Anterior cingulate cortex (tissue), 58 donors: Measurements from ENCODE around the gene CCR3.
A peak's percentile ranks its signal among the peaks of the same experiment; 100 is the strongest.

Experiments
- DNase-seq, 58 donors: peaks; one replicate each; lab custom pipeline; 2025; lab: John Stamatoyannopoulos, UW

CCR3 gene

GRCh38 chr3:46270474-46270873, 28.2 kb downstream of the CCR3 start:
- no peak for DNase-seq

- DNase-seq: no peak
Observed at GRCh38 chr3:46271209-46271745, 29.0 kb downstream of the CCR3 start.

DNA sequence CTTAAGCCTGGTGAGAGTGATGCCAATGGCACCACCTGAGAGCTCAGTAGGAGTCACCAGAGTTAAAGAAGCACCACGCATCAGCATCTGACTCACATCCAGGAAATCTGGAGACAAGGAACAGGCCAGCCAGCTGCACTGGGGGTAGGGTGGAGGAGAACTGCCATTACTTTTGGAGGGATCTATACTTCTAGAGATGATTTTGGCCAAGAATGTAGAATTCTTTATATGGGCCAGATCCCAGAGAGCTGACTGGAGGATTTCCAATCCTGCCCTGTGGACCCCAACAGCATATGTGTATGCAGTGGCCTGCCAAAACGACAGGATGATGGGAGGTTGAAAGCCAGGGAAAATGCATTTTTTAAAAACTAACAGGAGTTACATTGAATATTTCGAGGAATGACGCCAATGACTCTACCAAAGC, 29.8 kb downstream of the CCR3 start:
- DNase-seq: no peak

- DNase-seq: peak in 5 of 58 donors; percentile 3 to 9 (median 6)
Observed at GRCh38 chr3:46276497-46277099, 34.3 kb downstream of the CCR3 start.

GRCh38 chr3:46277476-46277875, 35.2 kb downstream of the CCR3 start:
- no peak for DNase-seq

DNA sequence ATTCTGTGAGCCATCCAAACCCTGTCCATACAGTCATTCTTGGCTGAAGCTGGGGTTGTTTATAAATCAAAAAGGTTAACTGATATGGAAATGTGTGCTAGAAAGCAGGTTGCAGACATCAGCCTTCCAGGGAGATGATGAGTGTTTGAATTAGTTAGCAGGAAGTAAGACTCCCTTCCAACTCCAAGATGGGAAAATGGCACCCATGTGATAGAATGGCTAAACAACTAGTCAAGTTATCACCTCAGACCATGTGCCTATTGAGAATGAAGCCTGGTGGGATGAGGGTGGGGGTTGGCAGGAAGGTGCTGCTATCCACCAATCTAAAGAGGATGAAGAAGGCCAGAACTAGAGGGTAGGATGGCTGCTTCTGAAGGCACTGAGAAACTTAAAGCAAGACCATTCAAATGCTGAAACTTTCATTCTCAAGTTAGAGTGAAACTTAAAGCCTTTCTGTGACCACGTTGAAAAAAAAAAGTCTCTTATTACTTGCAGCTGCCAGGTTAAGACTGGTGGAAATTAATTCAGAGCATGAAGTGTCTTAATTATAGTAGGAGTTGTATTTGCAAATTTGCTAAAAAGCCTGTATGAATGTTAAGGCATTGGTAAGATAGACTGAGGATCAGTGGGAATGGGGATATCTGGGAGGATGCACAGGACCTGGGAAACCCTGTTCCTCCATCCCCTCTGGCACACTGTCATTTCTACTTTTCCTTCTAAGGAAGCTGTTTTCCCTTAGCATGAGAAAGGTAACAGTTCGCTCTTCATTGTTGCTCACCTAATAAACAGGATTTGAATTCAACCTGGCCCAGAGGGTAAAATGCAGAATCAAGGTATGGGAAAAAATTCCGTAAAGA, 36.8 kb downstream of the CCR3 start:
- DNase-seq: no peak

- DNase-seq: no peak
Observed at GRCh38 chr3:46280105-46280797, 38.0 kb downstream of the CCR3 start.

DNA sequence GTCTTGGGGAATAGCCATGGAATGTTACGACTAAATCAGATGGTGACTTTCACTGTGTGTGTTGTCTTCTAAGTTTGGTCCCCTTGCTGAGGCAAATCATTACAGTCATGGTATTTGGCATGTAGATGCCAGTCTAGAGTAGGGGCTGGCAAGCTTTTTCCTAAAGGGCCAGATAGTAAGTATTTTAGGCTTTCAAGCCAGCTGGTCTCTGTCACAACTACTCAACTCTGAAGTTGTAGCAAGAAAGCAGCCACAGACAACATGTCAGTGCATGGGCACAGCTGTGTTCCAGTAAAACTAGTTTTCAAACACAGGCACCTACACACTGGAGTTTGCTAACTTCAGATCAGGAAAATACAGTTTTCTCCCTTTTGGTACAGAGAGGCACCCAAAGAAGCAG, 39.3 kb downstream of the CCR3 start:
- DNase-seq: no peak

- no peak for DNase-seq
Observed at GRCh38 chr3:46282041-46282440, 39.8 kb downstream of the CCR3 start.

DNA sequence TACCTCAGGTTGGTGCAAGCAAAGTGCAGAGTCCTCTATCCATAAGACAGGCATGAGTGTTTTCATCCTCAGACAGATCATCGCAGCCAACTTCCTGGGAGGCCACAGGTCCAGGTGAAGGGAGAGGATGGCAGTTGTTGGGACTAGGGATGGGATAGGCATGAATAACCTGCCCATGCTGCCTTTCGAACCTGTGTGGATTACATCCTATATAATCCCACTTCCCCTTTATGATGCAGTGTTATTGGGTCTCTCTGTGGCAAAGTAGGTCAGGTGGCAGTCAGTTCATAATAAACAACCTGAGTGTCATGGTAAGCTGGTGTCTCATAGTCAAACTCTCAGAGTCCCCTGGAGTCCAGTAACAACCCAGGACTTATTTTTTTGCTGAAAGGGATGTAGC, 40.4 kb downstream of the CCR3 start:
- no peak for DNase-seq

DNA sequence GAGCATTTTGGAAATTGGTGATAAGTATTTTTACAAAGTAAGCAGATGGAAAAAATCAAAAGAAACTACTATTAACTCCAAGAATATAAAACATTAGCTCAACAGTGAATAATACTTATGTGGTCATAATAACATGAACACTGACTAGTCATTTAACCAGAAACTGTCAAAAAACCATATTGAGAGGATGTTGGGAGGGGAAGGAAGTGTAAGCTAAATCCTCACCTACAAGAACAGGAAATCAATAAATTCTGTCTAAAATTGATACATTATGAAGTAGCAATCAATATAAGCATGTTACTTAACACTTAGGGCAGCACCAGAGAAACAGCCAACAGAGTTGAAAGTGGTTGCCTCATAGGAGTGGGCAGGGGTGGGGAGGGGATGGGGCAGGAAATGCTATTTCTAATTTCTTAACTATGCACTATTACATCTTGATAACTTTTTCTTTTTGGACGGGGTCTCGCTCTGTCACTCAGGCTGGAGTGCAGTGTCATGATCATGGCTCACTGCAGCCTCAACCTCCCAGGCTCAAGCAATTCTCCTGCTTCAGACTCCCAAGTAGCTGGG, 41.7 kb downstream of the CCR3 start:
- no peak for DNase-seq

- DNase-seq: no peak
Observed at GRCh38 chr3:46284981-46285683, 42.9 kb downstream of the CCR3 start.

GRCh38 chr3:46285931-46286619, 43.8 kb downstream of the CCR3 start:
- DNase-seq: no peak

GRCh38 chr3:46286947-46287565, 44.8 kb downstream of the CCR3 start:
- DNase-seq: no peak

GRCh38 chr3:46289551-46289950, 47.3 kb downstream of the CCR3 start:
- DNase-seq: no peak

DNA sequence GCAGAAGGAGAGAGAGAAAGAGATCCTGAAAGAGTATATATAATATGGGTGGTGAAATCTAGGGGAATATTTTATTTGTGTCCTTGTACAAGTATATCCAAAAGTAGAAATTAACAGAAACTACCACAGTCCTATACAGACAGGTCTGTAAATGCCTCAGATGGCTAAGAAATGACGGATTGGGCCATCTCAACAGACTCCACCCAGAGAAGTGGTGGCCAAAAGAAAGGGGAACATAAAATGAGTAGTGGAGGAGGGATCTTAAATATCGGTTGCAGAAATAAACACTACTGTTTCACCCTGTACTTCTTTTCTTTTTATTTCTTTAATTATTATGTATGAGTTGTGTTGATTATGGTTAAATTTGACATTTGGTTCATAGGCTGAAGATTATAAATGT, 47.7 kb downstream of the CCR3 start:
- DNase-seq: no peak

DNA sequence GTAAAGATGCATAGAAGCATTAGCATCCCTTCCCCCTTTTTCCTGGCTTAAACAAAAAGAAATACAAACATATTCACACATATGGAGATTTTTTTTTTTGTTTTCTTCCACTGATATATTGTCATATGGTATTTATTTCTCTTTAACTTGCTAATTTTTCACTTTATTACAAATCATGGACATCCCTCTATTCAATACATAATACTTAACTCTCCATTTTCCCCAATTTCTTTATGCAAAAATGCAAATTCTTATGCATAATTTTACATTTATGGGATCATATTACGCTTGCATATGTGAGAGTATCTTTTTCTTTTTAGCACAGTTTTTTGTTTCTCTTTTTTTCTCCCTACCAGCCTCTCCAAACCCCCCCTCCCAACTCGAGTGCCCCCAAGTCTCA, 48.8 kb downstream of the CCR3 start:
- DNase-seq: no peak

DNA sequence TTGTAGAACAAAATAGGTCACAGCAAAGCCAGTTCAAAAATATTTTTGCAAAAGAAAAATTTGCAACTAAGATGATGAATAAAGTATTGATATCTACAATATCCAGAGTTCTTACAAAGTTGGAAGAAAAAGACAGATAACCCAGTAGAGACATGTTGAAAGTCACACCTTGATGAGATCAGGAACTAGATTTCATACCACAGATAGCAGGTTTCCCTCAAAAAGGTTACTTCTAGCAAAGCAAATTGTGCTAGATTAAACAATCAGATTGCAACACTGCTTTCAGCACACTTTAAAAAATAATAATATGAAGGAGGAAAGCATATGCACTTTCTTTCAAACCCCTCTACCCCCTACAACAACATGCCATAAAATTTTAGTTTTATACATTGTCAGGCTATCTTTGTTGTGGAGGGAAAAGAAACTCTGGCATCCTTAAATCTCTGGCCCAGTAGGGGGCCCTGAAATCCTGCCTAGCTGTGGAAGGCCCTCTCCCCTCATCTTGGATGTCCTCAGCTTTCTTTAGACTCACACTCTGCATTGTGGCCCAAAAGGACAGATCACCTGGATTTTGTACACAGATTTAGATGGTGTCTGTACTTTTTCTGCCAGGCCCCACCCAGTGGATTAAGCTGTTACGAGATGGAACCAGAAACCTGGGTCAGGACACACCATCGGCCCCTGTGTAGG, 50.9 kb downstream of the CCR3 start:
- no peak for DNase-seq
